Astrocyte of the cerebellum (primary cell): ENCODE data around the gene DAO.
"Not testable (repeated sequence)": the region's sequence is repeated elsewhere in the genome, so short reads cannot be mapped to it uniquely, and the experiment has no call there.

Experiments used
- DNase-seq: peaks from one replicate; pipeline ENCODE4 v3.0.0-alpha.2; 2011; ENCODE audit warnings: low read depth
- H3K4me3 ChIP-seq: 2 replicates; pipeline ENCODE4 v1.5.1; 2011; ENCODE audit warnings: mild to moderate bottlenecking, low read depth, low read length, moderate library complexity
- in situ Hi-C: cut with HindIII; loops from 2 replicates; pipeline ENCODE4 v1.10.0; 2017; ENCODE audit warnings: low sequenced_read_pairs
- TF ChIP-seq, protein P1 (sequence below): IDR thresholded peaks from 2 replicates; pipeline ENCODE4 v1.5.1; 2012; ENCODE audit warnings: low read length, low read depth, moderate library complexity, mild to moderate bottlenecking; ENCODE audit errors: missing control alignments

Gene DAO

DNA sequence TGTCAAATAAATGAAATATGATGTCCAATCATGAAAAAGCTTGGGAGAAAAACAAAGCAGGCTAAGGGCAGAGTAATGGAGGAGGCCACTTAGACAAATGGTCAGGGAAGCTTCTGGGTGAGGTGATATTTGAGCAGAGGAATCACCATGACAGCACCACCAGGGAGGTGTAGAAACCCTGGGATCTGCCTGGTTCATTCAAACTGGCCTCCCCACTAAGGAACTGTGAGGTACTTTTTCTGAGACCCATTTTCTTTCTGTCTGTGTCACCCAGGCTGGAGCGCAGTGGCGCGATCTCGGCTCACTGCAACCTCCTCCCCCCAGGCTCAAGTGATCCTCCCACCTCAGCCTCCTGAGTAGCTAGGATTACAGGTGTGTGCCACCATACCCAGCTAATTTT, 14.7 kb upstream of the DAO start:
- TF ChIP-seq, protein P1, sequence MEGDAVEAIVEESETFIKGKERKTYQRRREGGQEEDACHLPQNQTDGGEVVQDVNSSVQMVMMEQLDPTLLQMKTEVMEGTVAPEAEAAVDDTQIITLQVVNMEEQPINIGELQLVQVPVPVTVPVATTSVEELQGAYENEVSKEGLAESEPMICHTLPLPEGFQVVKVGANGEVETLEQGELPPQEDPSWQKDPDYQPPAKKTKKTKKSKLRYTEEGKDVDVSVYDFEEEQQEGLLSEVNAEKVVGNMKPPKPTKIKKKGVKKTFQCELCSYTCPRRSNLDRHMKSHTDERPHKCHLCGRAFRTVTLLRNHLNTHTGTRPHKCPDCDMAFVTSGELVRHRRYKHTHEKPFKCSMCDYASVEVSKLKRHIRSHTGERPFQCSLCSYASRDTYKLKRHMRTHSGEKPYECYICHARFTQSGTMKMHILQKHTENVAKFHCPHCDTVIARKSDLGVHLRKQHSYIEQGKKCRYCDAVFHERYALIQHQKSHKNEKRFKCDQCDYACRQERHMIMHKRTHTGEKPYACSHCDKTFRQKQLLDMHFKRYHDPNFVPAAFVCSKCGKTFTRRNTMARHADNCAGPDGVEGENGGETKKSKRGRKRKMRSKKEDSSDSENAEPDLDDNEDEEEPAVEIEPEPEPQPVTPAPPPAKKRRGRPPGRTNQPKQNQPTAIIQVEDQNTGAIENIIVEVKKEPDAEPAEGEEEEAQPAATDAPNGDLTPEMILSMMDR, result no peak
- DNase-seq, result no peak
- in situ Hi-C loops, result no loop called here
- H3K4me3 ChIP-seq, result no peak overlapping the region

DNA sequence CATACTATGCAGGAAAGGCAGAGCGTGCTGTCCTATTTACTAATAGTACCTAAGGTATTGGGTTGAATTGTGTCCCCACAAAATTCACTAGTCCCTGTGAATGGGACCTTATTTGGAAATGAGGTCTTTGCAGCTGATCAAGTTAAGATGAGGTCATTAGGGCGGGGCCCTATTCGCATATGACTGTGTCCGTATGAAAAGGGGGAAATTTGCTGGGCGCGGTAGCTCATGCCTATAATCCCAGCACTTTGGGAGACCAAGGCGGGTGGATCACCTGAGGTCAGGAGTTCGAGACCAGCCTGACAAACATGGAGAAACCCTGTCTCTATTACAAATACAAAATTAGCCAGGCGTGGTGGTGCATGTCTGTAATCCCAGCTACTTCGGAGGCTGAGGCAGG, 13.8 kb upstream of the DAO start:
- DNase-seq, in situ Hi-C loops, H3K4me3 ChIP-seq: not testable (repeated sequence)

DNA sequence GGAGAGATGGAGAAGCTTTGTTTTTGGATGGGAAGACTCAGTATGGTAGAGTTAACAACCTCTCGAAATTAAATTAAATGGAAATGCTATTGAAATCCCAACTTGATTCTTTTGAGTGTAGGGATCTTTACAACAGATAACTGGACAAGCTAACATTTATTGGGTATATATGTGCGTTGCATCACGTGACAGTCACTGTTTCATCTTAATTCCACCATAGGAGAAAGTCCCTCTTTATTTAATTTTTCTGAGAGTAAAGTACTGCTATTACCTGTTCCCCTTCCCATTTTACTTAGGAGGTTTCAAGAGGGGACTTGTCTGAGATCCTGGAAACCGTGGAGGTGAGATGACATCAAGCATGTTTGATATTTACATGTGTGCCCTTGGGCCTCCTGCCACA, 11.1 kb upstream of the DAO start:
- DNase-seq, result no peak
- H3K4me3 ChIP-seq, result no peak overlapping the region
- in situ Hi-C loops, result no loop called here
- TF ChIP-seq, protein P1, result no peak

DNA sequence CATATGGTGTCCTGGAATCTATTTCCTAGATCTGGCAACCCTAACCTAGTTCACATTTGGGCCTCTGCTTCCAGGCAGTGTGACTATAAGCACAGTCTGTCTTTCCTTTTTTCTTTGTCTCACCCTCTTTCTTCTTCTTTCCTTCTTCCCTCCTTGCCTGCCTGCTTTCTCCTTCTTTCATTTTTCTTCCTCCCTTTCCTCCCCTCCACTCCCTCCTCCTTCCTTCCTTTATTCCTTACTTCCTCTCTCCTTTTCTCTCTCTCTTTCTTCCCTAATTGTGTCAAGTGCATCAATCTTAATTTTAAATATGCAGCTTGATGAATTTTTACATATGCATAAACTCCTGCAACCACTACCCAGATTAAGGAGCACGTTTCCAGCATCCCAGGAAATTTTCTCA, 4.6 kb upstream of the DAO start:
- in situ Hi-C loops, result no loop called here
- DNase-seq, result no peak
- TF ChIP-seq, protein P1, result no peak

DNA sequence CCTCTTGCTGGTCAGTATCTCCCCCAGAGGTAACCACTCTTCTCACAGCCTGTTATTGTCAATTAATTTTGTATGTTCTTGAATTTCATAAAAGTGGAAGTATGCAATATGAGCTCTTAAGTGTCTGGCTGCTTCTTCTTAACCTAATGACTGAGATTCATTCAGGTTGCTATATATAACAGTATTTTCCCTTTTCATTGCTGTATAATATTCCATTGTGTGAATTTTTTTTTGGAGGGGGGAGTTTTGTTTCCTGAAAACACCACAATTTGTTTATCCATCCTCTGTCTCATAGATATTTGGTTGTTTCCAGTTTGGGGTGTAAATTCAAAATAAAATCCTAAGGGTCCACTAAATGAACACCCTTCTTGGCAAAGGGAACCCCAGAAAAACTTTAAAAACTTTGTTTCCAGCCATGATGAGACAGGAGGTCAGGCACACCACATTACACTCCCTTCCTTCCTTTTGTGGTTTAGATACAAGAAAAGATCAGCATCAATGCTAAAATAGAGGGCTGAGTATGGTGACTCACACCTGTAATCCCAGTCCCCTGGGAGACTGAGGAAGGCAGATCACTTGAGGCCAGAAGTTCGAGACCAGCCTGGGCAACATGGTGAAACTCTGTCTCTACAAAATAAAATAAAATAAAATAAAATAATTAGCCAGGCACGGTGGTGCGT, 4.1 kb upstream of the DAO start:
- in situ Hi-C loops, result no loop called here
- TF ChIP-seq, protein P1, result no peak
- DNase-seq, result no peak

More for the DNA sequence above, 4.6 kb upstream of the DAO start:
- no peak overlapping the region for H3K4me3 ChIP-seq

DNA sequence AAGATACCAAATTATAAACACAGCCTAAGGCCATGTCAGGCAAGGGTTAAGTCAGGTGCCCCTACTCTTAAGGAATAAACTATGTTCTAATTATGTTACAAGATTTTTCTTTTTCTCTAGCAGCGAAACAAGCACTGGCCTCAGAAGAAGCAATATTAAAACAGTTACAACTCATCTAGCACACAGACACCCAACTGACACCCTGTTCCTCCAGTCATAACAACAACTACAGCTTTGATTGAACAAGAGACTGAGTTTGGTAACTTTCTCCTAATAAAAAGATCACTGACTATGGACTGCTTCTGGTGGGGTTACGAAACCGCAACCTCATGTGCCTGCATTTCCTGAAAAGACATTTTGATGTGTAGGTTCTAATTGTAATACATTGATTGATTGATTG, 3.3 kb upstream of the DAO start:
- in situ Hi-C loops, result no loop called here
- TF ChIP-seq, protein P1, result no peak

More for the DNA sequence above, 4.1 kb upstream of the DAO start:
- H3K4me3 ChIP-seq, result no peak overlapping the region

DNA sequence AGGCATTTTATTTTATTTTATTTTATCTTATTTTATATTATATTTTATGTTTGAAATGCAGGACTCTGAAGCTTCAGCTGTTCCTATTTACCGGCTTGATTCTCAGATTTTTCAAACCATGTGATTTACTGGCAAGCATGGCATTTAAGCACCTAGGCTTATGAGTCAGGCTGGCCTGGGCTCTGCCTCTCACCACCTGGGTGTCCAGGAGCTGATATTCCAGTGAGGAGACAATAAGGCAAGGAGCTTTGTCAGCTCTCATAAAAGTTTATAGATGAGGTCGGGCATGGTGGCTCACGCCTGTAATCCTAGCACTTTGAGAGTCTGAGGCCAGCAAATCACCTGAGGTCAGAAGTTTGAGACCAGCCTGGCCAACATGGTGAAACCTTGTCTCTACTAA, 2.1 kb downstream of the DAO start:
- in situ Hi-C loops, result no loop called here

More for the DNA sequence above, 3.3 kb upstream of the DAO start:
- no peak for DNase-seq
- H3K4me3 ChIP-seq, result no peak overlapping the region

More for the DNA sequence above, 2.1 kb downstream of the DAO start:
- TF ChIP-seq, protein P1, result no peak
- no peak overlapping the region for H3K4me3 ChIP-seq
- DNase-seq, result no peak
